HEK293T (cell line): ENCODE data around the gene SIRPD.

Source experiments
- CTCF ChIA-PET: fragments of 350-600 bp; formaldehyde crosslinking; extraction: SDS; loops from one replicate; lab custom pipeline; 2021; ENCODE audit warnings: antibody characterized with exemption, inconsistent platforms; lab: Yijun Ruan, JAX
- POLR2A ChIA-PET: fragments of 350-600 bp; formaldehyde crosslinking; extraction: SDS; loops from one replicate; lab custom pipeline; 2020; ENCODE audit warnings: antibody characterized with exemption, inconsistent platforms; lab: Yijun Ruan, JAX
- DNase-seq: peaks from one replicate; pipeline ENCODE4 v3.0.0; 2012; ENCODE audit warnings: mixed read lengths; ENCODE audit errors: extremely low spot score
- ARNT ChIP-seq: fragments of 450-650 bp; IDR thresholded peaks from 2 replicates; pipeline ENCODE4 v1.6.1; 2017; ENCODE audit warnings: mild to moderate bottlenecking
- BHLHE40 ChIP-seq: fragments of 450-650 bp; IDR thresholded peaks from 2 replicates; pipeline ENCODE4 v1.6.1; 2016; ENCODE audit warnings: mild to moderate bottlenecking, moderate library complexity, borderline replicate concordance
- CTBP1 ChIP-seq: fragments of 450-650 bp; IDR thresholded peaks from 2 replicates; pipeline ENCODE4 v1.6.1; 2016; ENCODE audit warnings: borderline replicate concordance
- ELF4 ChIP-seq: fragments of 450-650 bp; IDR thresholded peaks from 2 replicates; pipeline ENCODE4 v1.6.1; 2017; ENCODE audit warnings: antibody characterized with exemption
- FOXA1 ChIP-seq: fragments of 450-650 bp; IDR thresholded peaks from 2 replicates; pipeline ENCODE4 v1.6.1; 2016; ENCODE audit warnings: mild to moderate bottlenecking
- FOXK2 ChIP-seq: fragments of 450-650 bp; IDR thresholded peaks from 2 replicates; pipeline ENCODE4 v1.6.1; 2016; ENCODE audit warnings: mild to moderate bottlenecking
- FOXM1 ChIP-seq: fragments of 450-650 bp; IDR thresholded peaks from 2 replicates; pipeline ENCODE4 v1.6.1; 2017; ENCODE audit warnings: mild to moderate bottlenecking, borderline replicate concordance
- HDGF ChIP-seq: fragments of 450-650 bp; IDR thresholded peaks from 2 replicates; pipeline ENCODE4 v1.6.1; 2017; ENCODE audit warnings: antibody characterized with exemption, borderline replicate concordance
- L3MBTL2 ChIP-seq: fragments of 450-650 bp; conservative IDR thresholded peaks from 2 replicates; pipeline ENCODE4 v1.6.1; 2016; ENCODE audit warnings: mild to moderate bottlenecking
- LEF1 ChIP-seq: fragments of 450-650 bp; IDR thresholded peaks from 2 replicates; pipeline ENCODE4 v1.6.1; 2017; ENCODE audit warnings: mild to moderate bottlenecking, borderline replicate concordance
- NFRKB ChIP-seq: fragments of 450-650 bp; IDR thresholded peaks from 2 replicates; pipeline ENCODE4 v1.6.1; 2016; ENCODE audit warnings: mild to moderate bottlenecking, moderate library complexity
- PKNOX1 ChIP-seq: fragments of 450-650 bp; IDR thresholded peaks from 2 replicates; pipeline ENCODE4 v1.6.1; 2016
- SP1 ChIP-seq: fragments of 450-650 bp; IDR thresholded peaks from 2 replicates; pipeline ENCODE4 v1.6.1; 2017
- SUZ12 ChIP-seq: fragments of 450-650 bp; IDR thresholded peaks from 2 replicates; pipeline ENCODE4 v1.6.1; 2016; ENCODE audit warnings: mild to moderate bottlenecking
- TARDBP ChIP-seq: fragments of 450-650 bp; IDR thresholded peaks from 2 replicates; pipeline ENCODE4 v1.6.1; 2016
- ZNF384 ChIP-seq: fragments of 450-650 bp; IDR thresholded peaks from 2 replicates; pipeline ENCODE4 v1.6.1; 2016

SIRPD gene

GRCh38 chr20:1493536-1493935, 64.0 kb downstream of the SIRPD start:
- TF ChIP-seq SP1 = no peak
- TF ChIP-seq FOXM1 = no peak
- no peak for TF ChIP-seq TARDBP
- TF ChIP-seq NFRKB = no peak
- no peak for TF ChIP-seq BHLHE40
- TF ChIP-seq CTBP1 = no peak
- no peak for TF ChIP-seq FOXK2
- no peak for TF ChIP-seq ARNT
- TF ChIP-seq L3MBTL2 = no peak
- ChIA-PET POLR2A (no interaction called here), CTCF (interaction anchor here (0.7 kb wide), 1 partner anchor 293 kb away, joined by 4 read pairs; no protein-coding TSS in a partner anchor)

GRCh38 chr20:1491860-1492642, 65.5 kb downstream of the SIRPD start:
- DNase-seq = no peak
- ChIA-PET CTCF (interaction anchor here (0.8 kb wide), 1 partner anchor 12 kb away, joined by 3 read pairs; no protein-coding TSS in a partner anchor), POLR2A (interaction anchor here (0.7 kb wide), 1 partner anchor 11 kb away, joined by 6 read pairs; no protein-coding TSS in a partner anchor)
- no peak for TF ChIP-seq PKNOX1
- no peak for TF ChIP-seq HDGF
- TF ChIP-seq L3MBTL2 = no peak
- no peak for TF ChIP-seq FOXM1
- no peak for TF ChIP-seq SUZ12
- no peak for TF ChIP-seq ARNT
- no peak for TF ChIP-seq NFRKB
- no peak for TF ChIP-seq FOXA1
- no peak for TF ChIP-seq TARDBP
- no peak for TF ChIP-seq BHLHE40
- no peak for TF ChIP-seq ZNF384
- TF ChIP-seq LEF1 = no peak
- TF ChIP-seq FOXK2 = no peak
- no peak for TF ChIP-seq CTBP1
- TF ChIP-seq ELF4 = no peak
- no peak for TF ChIP-seq SP1

More at GRCh38 chr20:1493536-1493935, 64.0 kb downstream of the SIRPD start:
- DNase-seq = no peak

GRCh38 chr20:1491281-1491840, 66.1 kb downstream of the SIRPD start, which contains the start of gene SIRPB2:
Gene SIRPB2 (minus strand): TSS chr20:1491420. CDS start chr20:1491359, 61 bp downstream.
- CTCF ChIA-PET = no interaction called here
- no peak for TF ChIP-seq ZNF384
- DNase-seq = no peak
- POLR2A ChIA-PET = no interaction called here

GRCh38 chr20:1490643-1491195, 66.8 kb downstream of the SIRPD start:
- POLR2A ChIA-PET = no interaction called here
- no peak for TF ChIP-seq NFRKB
- no peak for TF ChIP-seq SP1
- no peak for TF ChIP-seq SUZ12
- TF ChIP-seq CTBP1 = no peak
- no peak for TF ChIP-seq FOXK2
- no peak for TF ChIP-seq FOXM1
- no peak for TF ChIP-seq ARNT

GRCh38 chr20:1489764-1490436, 67.6 kb downstream of the SIRPD start:
- ChIA-PET POLR2A (no interaction called here), CTCF (interaction anchor here (1.0 kb wide), 1 partner anchor 12 kb away, joined by 3 read pairs; no protein-coding TSS in a partner anchor)
- DNase-seq = no peak
- TF ChIP-seq FOXK2 (no peak), NFRKB (no peak)

More at GRCh38 chr20:1490643-1491195, 66.8 kb downstream of the SIRPD start:
- CTCF ChIA-PET = interaction anchor here (1.0 kb wide), 1 partner anchor 11 kb away, joined by 3 read pairs; no protein-coding TSS in a partner anchor
- no peak for DNase-seq

- ChIA-PET CTCF (no interaction called here), POLR2A (no interaction called here)
- no peak for DNase-seq
- TF ChIP-seq PKNOX1 (no peak), FOXK2 (no peak), SP1 (no peak), L3MBTL2 (no peak)
Observed at GRCh38 chr20:1489325-1489724, 68.2 kb downstream of the SIRPD start.

- CTCF ChIA-PET = interaction anchor here (0.6 kb wide), 1 partner anchor 248 kb away, joined by 4 read pairs; no protein-coding TSS in a partner anchor
- no peak for TF ChIP-seq SP1
- no peak for TF ChIP-seq L3MBTL2
- TF ChIP-seq ZNF384 = no peak
- TF ChIP-seq PKNOX1 = no peak
- no peak for TF ChIP-seq ARNT
- TF ChIP-seq SUZ12 = no peak
- no peak for TF ChIP-seq FOXK2
- TF ChIP-seq HDGF = no peak
- no peak for TF ChIP-seq FOXA1
- no peak for TF ChIP-seq TARDBP
- no peak for TF ChIP-seq BHLHE40
- TF ChIP-seq LEF1 = no peak
- no peak for TF ChIP-seq FOXM1
- no peak for TF ChIP-seq ELF4
- no peak for TF ChIP-seq CTBP1
- no peak for TF ChIP-seq NFRKB
- POLR2A ChIA-PET = no interaction called here
- DNase-seq = no peak
Observed at GRCh38 chr20:1486566-1486965, 70.9 kb downstream of the SIRPD start.
